PC-9 (cell line): ENCODE data around the gene EMP1.

Experiments used
- EZH2 ChIP-seq: fragments of 200-600 bp; sonication (generic); IDR thresholded peaks from 2 replicates; pipeline ENCODE4 v1.8.0; 2017; ENCODE audit warnings: antibody characterized with exemption, low read depth
- TF ChIP-seq, protein P1 (sequence below): fragments of 200-600 bp; sonication (generic); conservative IDR thresholded peaks from 2 replicates; pipeline ENCODE4 v1.6.1; 2017; ENCODE audit warnings: mixed run types, antibody characterized with exemption, mild to moderate bottlenecking, moderate library complexity

DNA sequence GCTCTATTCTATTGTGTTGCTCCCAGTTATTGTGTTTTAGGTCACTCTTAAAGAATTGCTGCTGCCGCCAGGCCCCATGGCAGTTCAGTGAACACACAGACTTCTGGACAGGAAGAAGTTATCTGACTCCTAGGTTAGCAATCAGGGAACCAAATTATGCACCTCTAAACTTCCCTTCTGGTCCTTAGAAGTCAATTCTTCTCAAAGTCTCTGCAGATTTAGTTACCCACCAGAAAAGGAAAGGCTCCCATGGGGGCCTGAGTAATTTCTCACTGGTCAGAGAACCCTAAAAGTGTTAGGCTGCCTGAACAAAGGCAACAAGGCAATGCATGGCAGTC is 10.0 kb downstream of the EMP1 start:
- TF ChIP-seq, protein P1, sequence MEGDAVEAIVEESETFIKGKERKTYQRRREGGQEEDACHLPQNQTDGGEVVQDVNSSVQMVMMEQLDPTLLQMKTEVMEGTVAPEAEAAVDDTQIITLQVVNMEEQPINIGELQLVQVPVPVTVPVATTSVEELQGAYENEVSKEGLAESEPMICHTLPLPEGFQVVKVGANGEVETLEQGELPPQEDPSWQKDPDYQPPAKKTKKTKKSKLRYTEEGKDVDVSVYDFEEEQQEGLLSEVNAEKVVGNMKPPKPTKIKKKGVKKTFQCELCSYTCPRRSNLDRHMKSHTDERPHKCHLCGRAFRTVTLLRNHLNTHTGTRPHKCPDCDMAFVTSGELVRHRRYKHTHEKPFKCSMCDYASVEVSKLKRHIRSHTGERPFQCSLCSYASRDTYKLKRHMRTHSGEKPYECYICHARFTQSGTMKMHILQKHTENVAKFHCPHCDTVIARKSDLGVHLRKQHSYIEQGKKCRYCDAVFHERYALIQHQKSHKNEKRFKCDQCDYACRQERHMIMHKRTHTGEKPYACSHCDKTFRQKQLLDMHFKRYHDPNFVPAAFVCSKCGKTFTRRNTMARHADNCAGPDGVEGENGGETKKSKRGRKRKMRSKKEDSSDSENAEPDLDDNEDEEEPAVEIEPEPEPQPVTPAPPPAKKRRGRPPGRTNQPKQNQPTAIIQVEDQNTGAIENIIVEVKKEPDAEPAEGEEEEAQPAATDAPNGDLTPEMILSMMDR: no peak
- no peak for TF ChIP-seq EZH2
